NCI-H748 treated with DMSO at 0.1 percent for 48 hours (cell line): ENCODE data around the gene ARF6.

Experiments
- DNase-seq: peaks from one replicate; lab custom pipeline; 2025; lab: John Stamatoyannopoulos, UW

The ARF6 gene

DNA sequence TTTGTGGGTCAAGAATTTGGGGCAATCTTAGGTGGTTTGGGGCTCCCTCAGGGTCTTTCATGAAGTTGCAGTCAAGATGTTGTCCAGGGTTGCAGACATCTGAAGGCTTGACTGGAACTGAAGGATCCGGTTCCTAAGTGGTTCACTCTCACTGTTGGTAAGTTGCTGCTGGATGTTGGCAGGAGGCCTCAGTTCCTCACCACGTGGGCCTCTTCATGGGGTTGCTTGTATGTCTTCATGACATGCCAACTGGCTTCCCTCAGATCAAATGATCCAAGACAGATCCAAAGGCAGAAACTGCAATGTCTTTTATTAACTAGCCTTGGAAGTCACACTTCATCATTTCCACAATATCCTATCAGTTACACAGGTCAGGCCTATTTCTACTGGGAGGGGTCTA, 49.2 kb downstream of the ARF6 start:
- DNase-seq: no peak

DNA sequence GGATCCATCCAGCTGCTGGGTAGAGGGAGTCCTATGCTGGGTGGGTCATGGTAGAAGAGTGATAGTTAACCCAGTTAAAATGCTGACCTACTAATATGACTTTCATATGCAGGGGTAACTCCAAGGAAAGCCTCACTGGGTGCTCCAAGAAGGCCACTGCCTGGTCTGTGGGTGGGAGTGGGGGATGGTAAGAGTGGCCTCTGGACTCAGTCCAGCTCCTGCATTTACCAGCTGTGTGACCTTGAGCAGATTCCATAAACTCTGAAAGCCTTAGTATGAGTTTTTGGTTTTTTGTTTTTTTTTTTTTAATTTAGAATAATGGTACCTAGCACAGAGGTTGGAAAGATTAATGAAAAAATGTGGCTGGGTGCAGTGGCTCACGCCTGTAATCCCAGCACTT, 51.6 kb downstream of the ARF6 start:
- no peak for DNase-seq

DNA sequence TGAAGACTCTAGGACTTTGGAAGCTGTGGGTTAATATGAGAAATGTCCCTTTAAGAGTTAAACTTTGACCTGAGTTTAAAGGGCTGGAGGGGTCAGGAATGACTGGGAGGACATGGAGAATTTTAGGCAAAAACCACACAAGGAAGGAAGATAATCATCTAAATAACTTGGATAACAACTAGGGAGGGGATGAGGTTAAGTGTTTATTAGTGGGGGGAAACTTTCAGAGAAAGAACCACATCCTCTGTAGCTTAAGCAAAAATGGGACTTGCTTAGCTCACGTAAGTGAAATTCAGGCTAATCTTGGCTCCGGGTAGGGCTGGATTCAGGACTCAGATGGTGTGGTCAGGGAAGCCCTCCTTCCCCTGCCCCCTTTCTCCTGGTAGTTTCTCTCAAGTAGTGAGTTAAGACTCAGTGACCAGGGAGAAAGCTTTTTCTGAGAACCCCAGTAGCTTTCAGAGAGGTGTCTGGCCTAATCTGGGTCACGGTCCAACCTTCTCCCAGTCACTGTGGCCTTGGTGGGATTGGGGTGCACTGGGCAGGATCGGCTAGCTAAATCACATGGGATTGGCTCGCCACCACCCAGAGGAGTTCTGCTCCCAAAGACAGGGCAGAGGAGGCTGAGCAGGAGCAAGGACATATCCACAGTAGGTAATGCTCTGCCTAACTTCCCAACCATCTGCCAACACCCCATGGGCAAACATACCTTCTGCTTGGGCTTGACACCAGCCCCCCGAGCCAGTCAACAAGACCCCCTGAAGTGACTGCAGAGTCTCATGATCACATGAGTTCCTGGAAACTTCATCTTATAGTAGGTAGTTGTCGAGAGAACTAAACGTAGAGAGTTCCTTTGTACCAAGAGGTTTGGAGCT, 52.8 kb downstream of the ARF6 start:
- DNase-seq: no peak
